SH-SY5Y (cell line): ENCODE measurements around the gene UST.

Experiments used
- GATA2 ChIP-seq: IDR thresholded peaks from 2 replicates; pipeline ENCODE4 v1.6.1; 2011; ENCODE audit warnings: mild to moderate bottlenecking, low read depth, low read length
- GATA3 ChIP-seq: IDR thresholded peaks from 2 replicates; pipeline ENCODE4 v1.6.1; 2011; ENCODE audit warnings: low read depth, mild to moderate bottlenecking, low read length, moderate library complexity

DNA sequence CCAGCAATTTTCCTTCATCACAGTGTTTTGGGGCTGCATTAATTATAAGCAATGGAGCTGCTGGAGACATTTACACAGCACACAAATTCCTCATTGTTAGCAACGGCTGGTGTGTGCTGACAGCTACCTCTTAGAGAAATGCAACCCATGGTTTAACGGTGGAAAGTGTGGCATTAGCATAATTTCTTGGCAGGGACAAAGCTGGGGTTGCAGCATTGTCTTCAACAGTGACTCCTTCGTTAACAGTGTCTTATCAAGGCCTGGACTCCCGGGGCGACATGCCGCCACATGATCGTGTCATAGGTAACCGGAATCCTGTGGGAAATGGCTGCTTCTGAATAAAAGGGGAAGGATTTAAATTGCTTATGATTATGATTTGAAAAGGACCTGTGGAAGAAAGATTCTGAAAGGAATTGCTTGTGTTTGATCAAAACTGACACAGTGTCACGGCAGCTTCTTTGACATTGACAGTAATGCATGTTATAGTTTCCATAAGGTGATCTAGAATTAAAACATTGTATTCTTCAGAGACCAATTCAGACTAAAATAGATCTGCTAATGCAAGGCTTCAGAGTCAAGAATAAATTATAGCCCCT lies 128.0 kb downstream of the UST start:
- no peak for TF ChIP-seq GATA2
- TF ChIP-seq GATA3: no peak
